D721Med (cell line): ENCODE data around the gene COLGALT1.
A peak's percentile ranks its signal among the peaks of the same experiment; 100 is the strongest.

Experiments
- DNase-seq: peaks from one replicate; pipeline ENCODE4 v3.0.0; 2011; ENCODE audit warnings: low spot score; ENCODE audit not compliant: insufficient read length
- FAIRE-seq: peaks from 2 replicates; lab custom pipeline; 2011; peaks lifted over from hg19 to GRCh38; lab: Jason Lieb, UNC
- TF ChIP-seq, protein P1 (sequence below): IDR thresholded peaks from 2 replicates; pipeline ENCODE4 v1.5.1; 2012; ENCODE audit warnings: mild to moderate bottlenecking, control low read depth; ENCODE audit not compliant: insufficient read depth; ENCODE audit errors: missing control alignments

Gene COLGALT1

DNA sequence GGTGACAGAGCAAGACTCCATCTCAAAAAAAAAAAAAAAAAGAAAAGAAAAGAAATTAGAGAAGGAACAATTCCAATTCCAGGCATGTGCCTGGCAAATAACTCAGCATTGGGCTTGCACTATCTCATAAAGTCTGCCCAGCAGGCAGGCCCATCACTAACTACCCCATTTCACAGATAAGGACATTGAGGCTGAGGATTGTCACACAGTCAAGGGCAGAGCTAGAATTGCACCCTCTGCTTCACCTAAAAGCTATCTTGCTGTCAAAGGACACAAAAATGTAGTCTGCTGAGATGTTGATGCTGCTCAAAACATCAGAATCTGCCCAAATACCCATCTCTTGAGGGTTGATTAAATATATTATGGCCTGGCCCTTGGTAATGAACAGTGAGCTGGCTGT, 20.7 kb upstream of the COLGALT1 start:
- no peak for FAIRE-seq
- no peak for DNase-seq
- TF ChIP-seq, protein P1, sequence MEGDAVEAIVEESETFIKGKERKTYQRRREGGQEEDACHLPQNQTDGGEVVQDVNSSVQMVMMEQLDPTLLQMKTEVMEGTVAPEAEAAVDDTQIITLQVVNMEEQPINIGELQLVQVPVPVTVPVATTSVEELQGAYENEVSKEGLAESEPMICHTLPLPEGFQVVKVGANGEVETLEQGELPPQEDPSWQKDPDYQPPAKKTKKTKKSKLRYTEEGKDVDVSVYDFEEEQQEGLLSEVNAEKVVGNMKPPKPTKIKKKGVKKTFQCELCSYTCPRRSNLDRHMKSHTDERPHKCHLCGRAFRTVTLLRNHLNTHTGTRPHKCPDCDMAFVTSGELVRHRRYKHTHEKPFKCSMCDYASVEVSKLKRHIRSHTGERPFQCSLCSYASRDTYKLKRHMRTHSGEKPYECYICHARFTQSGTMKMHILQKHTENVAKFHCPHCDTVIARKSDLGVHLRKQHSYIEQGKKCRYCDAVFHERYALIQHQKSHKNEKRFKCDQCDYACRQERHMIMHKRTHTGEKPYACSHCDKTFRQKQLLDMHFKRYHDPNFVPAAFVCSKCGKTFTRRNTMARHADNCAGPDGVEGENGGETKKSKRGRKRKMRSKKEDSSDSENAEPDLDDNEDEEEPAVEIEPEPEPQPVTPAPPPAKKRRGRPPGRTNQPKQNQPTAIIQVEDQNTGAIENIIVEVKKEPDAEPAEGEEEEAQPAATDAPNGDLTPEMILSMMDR = no peak

GRCh38 chr19:17536955-17537354, 18.5 kb upstream of the COLGALT1 start:
- FAIRE-seq = no peak
- TF ChIP-seq, protein P1 = no peak
- DNase-seq = no peak

DNA sequence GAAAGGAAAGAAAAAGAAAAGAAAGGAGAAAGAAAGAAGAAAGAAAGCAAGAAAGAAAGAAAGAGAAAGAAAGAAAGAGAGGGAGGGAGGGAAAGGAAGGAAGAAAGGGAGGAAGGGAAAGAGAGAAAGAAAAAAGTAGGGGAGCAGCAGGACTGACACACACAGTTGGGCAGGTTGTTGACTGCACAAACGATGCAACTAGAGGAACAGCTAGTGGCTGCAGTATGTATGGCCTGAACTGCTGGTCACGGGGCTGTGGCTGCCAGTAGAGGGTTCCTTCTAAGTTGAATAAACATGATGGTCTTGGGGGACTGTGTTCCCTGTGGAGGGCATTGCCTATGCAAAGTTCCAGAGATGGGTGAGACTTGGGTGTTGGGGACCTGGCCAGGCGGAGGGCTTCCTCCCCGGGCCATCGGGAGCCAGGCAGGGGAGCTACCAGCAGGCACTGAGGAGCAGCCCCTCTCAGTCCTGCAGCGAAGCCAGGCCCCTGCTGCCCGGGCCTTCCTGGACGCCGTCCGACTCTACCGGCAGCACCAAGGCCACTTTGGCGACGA, 16.7 kb upstream of the COLGALT1 start:
- TF ChIP-seq, protein P1 = no peak
- DNase-seq = no peak
- no peak for FAIRE-seq

- DNase-seq (peak; percentile 97), FAIRE-seq (no peak)
- TF ChIP-seq, protein P1 = no peak
These were observed 16.0 kb upstream of the COLGALT1 start for GRCh38 chr19:17539238-17540117.

DNA sequence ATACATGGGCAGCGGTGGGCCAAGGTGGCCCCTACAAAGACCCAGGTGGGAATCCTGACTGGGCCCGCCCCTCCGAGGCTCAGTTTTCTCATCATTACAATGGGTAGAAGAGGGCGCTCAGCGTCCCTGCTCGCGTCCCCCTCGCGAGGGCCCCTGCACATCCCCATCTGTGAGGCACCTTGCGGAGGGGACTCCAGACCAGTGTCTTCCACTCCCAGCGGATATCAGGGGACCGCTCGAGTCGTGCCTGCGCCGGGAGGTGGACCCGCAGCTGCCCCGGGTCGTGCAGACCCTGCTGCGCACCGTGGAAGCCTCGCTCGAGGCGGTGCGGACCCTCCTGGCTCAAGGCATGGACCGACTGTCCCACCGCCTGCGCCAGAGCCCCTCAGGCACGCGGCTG, 15.3 kb upstream of the COLGALT1 start:
- TF ChIP-seq, protein P1 = no peak
- no peak for DNase-seq
- FAIRE-seq = no peak

DNA sequence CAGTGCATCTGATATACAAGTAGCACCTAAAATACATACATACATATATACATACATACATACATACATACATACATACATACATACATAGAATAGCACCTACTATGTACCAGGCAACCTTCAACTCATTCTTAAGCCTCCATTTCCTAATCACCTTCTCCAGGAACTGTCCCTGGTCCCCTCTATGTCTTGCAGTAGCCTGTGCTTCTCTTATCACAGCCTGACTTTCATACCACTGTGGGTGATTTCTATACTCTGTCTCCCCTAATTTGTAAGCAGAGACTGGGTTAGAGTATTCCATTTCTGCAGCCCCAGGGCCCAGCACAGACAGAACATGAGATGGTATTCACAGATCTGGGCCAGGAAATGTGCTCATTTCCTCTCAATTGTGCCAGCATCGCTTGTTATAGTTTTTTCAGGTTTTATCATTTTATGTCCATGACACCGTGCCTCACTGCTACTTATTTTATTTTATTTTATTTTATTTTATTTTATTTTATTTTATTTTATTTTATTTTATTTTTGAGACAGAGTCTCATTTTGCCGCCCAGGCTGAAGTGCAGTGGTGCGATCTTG, 14.2 kb upstream of the COLGALT1 start:
- no peak for FAIRE-seq
- TF ChIP-seq, protein P1 = no peak
- no peak for DNase-seq
